PC-3 (cell line): ENCODE results near the gene MEPE. TPM values are rescaled to one million over a fixed set of nuclear protein-coding genes. Genes with fewer than 3 reads are reported as not detected.

Experiments
- ATAC-seq: fragments of 200-7000 bp; cut with Tn5 transposase; 2 replicates; pipeline ENCODE4 v1.9.1; 2020; ENCODE audit warnings: mild to moderate bottlenecking, moderate library complexity
- BruUV-seq: library from RNA; stranded (reverse); fragments of 400-500 nt; replicated peaks from 2 replicates; lab custom pipeline; 2021; lab: Mats Ljungman, UMichigan
- CTCF ChIA-PET: fragments of 300-600 bp; sonication (Branson Sonifier 250); formaldehyde crosslinking; loops from one replicate; lab custom pipeline; 2022; ENCODE audit warnings: antibody characterized with exemption; lab: Charles Lee
- POLR2A ChIA-PET: fragments of 300-600 bp; sonication (Branson Sonifier 250); formaldehyde crosslinking; loops from one replicate; lab custom pipeline; 2022; ENCODE audit warnings: antibody characterized with exemption; ENCODE audit not compliant: unreplicated experiment; lab: Charles Lee
- DNase-seq: peaks from one replicate; pipeline ENCODE4 v3.0.0-alpha.2; 2015
- H2AFZ ChIP-seq: fragments of 300-600 bp; sonication (generic); 2 replicates; pipeline ENCODE4 v1.6.0; 2016; ENCODE audit warnings: antibody characterized with exemption, low read length
- H3F3A ChIP-seq: fragments of 300-600 bp; sonication (generic); one replicate; pipeline ENCODE4 v1.6.0; 2017; ENCODE audit warnings: antibody characterized with exemption, low read length, control low read depth, mild to moderate bottlenecking; ENCODE audit not compliant: unreplicated experiment
- H3K27ac ChIP-seq: fragments of 300-600 bp; sonication (generic); 2 replicates; pipeline ENCODE4 v1.5.1; 2016; ENCODE audit warnings: mild to moderate bottlenecking, low read length
- H3K27me3 ChIP-seq: fragments of 300-600 bp; sonication (generic); 2 replicates; pipeline ENCODE4 v1.6.1; 2016; ENCODE audit warnings: low read length, mixed read lengths
- H3K36me3 ChIP-seq: fragments of 300-600 bp; sonication (generic); 2 replicates; pipeline ENCODE4 v1.6.1; 2016; ENCODE audit warnings: low read depth, mixed run types, low read length, mixed read lengths
- H3K4me1 ChIP-seq: fragments of 300-600 bp; sonication (generic); 2 replicates; pipeline ENCODE4 v1.5.1; 2016; ENCODE audit warnings: low read length; ENCODE audit not compliant: insufficient read depth
- H3K4me2 ChIP-seq: fragments of 300-600 bp; sonication (generic); 2 replicates; pipeline ENCODE4 v1.6.0; 2016; ENCODE audit warnings: low read length
- H3K4me3 ChIP-seq: fragments of 300-600 bp; sonication (generic); 2 replicates; pipeline ENCODE4 v1.5.1; 2016; ENCODE audit warnings: mild to moderate bottlenecking, low read length, mixed read lengths
- H3K79me2 ChIP-seq: fragments of 300-600 bp; sonication (generic); 2 replicates; pipeline ENCODE4 v1.6.1; 2017; ENCODE audit warnings: low read length, mixed read lengths
- H3K9ac ChIP-seq: fragments of 300-600 bp; sonication (generic); 2 replicates; pipeline ENCODE4 v1.6.0; 2016; ENCODE audit warnings: mild to moderate bottlenecking, low read length
- H3K9me2 ChIP-seq: fragments of 300-600 bp; sonication (generic); replicated peaks from 2 replicates; pipeline ENCODE4 v1.6.1; 2016; ENCODE audit warnings: mixed run types, low read length, mixed read lengths
- H3K9me3 ChIP-seq: fragments of 300-600 bp; sonication (generic); 2 replicates; pipeline ENCODE4 v1.6.1; 2016; ENCODE audit warnings: low read length, mixed read lengths
- H4K20me1 ChIP-seq: fragments of 300-600 bp; sonication (generic); 2 replicates; pipeline ENCODE4 v1.6.1; 2016; ENCODE audit warnings: low read length, mixed read lengths
- EZH2 ChIP-seq: fragments of 300-600 bp; sonication (generic); IDR thresholded peaks from one replicate; pipeline ENCODE4 v1.6.1; 2017; ENCODE audit warnings: antibody characterized with exemption, mild to moderate bottlenecking, low read length; ENCODE audit not compliant: unreplicated experiment
- EZH2phosphoT487 ChIP-seq: fragments of 300-600 bp; sonication (generic); IDR thresholded peaks from 2 replicates; pipeline ENCODE4 v1.6.1; 2018; ENCODE audit warnings: mild to moderate bottlenecking, antibody characterized with exemption, low read length, borderline replicate concordance
- intact Hi-C: fragments of 100-400 bp; cut with micrococcal nuclease; formaldehyde crosslinking; loops from 2 replicates; pipeline ENCODE4 v1.9.0; 2023
- total RNA-seq: library from RNA; depleted of rRNA; stranded (reverse); fragments of >200 nt; gene quantifications from 2 replicates; pipeline ENCODE4 v1.2.3, GENCODE V29; 2014; rRNA removed
- TF ChIP-seq, protein P1 (sequence below): fragments of 300-600 bp; sonication (generic); conservative IDR thresholded peaks from 2 replicates; pipeline ENCODE4 v1.5.1; 2017; ENCODE audit warnings: antibody characterized with exemption, low read depth, mild to moderate bottlenecking, low read length

Gene MEPE
- total RNA-seq, 1 experiment from 2014 or later, result not detected

GRCh38 chr4:87895964-87896621 is 63.3 kb downstream of the MEPE start:
- H3F3A ChIP-seq, result no peaks in the 10 kb centered on the region
- ATAC-seq (peak; percentile 66), DNase-seq (peak; percentile 69)
- no peak overlapping the region for H3K27ac ChIP-seq
- BruUV-seq, result no TSS peak
- H3K9me2 ChIP-seq, result no peaks in the 10 kb centered on the region
- no peak overlapping the region for H2AFZ ChIP-seq
- H3K9ac ChIP-seq, result no peak overlapping the region
- H3K4me1 ChIP-seq, result peaks cover 13% of the 10 kb centered on the region
- no peaks in the 10 kb centered on the region for H3K9me3 ChIP-seq
- CTCF ChIA-PET, result no interaction called here
- TF ChIP-seq, protein P1, sequence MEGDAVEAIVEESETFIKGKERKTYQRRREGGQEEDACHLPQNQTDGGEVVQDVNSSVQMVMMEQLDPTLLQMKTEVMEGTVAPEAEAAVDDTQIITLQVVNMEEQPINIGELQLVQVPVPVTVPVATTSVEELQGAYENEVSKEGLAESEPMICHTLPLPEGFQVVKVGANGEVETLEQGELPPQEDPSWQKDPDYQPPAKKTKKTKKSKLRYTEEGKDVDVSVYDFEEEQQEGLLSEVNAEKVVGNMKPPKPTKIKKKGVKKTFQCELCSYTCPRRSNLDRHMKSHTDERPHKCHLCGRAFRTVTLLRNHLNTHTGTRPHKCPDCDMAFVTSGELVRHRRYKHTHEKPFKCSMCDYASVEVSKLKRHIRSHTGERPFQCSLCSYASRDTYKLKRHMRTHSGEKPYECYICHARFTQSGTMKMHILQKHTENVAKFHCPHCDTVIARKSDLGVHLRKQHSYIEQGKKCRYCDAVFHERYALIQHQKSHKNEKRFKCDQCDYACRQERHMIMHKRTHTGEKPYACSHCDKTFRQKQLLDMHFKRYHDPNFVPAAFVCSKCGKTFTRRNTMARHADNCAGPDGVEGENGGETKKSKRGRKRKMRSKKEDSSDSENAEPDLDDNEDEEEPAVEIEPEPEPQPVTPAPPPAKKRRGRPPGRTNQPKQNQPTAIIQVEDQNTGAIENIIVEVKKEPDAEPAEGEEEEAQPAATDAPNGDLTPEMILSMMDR, result no peak
- no peak for TF ChIP-seq EZH2
- TF ChIP-seq EZH2phosphoT487, result no peak
- H3K4me3 ChIP-seq, result no peak overlapping the region
- H3K27me3 ChIP-seq, result 0 out of 2 replicates have a peak, but pooled peaks cover 6% of the 10 kb centered on the region
- H3K79me2 ChIP-seq, result no peaks in the 10 kb centered on the region
- intact Hi-C loops, result no loop called here
- POLR2A ChIA-PET, result no interaction called here
- H3K36me3 ChIP-seq, result no peaks in the 10 kb centered on the region
- peak overlapping the region; percentile 42 for H3K4me2 ChIP-seq
- H4K20me1 ChIP-seq, result no peaks in the 10 kb centered on the region

Other genes with a start within 250 kb of the MEPE start
- 0.04 TPM in 1 of 2 replicates, not detected in the other for gene DSPP, start 224.4 kb upstream of the MEPE start, total RNA-seq
- not detected in 2 replicates for gene DMP1, start 182.7 kb upstream of the MEPE start, total RNA-seq
- not detected in 2 replicates for gene IBSP, start 33.4 kb upstream of the MEPE start, total RNA-seq
- gene SPP1, start 142.7 kb downstream of the MEPE start, total RNA-seq, result not detected in 2 replicates
- gene PKD2, start 174.7 kb downstream of the MEPE start, total RNA-seq, result 12.9 and 14.9 TPM in 2 replicates